HepG2 (cell line): ENCODE measurements around the gene CYP27A1. TPM values are rescaled to one million over a fixed set of nuclear protein-coding genes. Genes with fewer than 3 reads are reported as not detected.

Experiments used
- CREBL2 ChIP-seq: sonication (generic); formaldehyde crosslinking; IDR thresholded peaks from 2 replicates; pipeline ENCODE4 v1.8.1; 2023; ENCODE audit warnings: missing genetic modification reagents, mild to moderate bottlenecking, borderline replicate concordance
- CTCF ChIP-seq: sonication (generic); formaldehyde crosslinking; IDR thresholded peaks from 2 replicates; pipeline ENCODE4 v1.5.0; 2020; ENCODE audit warnings: mild to moderate bottlenecking, missing genetic modification reagents, moderate library complexity
- DMTF1 ChIP-seq: sonication (generic); formaldehyde crosslinking; IDR thresholded peaks from 2 replicates; pipeline ENCODE4 v1.4.0; 2020; ENCODE audit warnings: mild to moderate bottlenecking, missing genetic modification reagents
- DR1 ChIP-seq: sonication (generic); formaldehyde crosslinking; IDR thresholded peaks from 2 replicates; pipeline ENCODE4 v1.8.0; 2021; ENCODE audit warnings: mild to moderate bottlenecking, missing genetic modification reagents, inconsistent platforms
- ETS1 ChIP-seq: sonication (generic); formaldehyde crosslinking; IDR thresholded peaks from 2 replicates; pipeline ENCODE4 v1.4.0; 2020; ENCODE audit warnings: missing genetic modification reagents
- FUBP1 ChIP-seq: sonication (generic); formaldehyde crosslinking; IDR thresholded peaks from 2 replicates; pipeline ENCODE4 v1.5.1; 2020; ENCODE audit warnings: missing genetic modification reagents, mild to moderate bottlenecking, borderline replicate concordance
- GMEB2 ChIP-seq: IDR thresholded peaks from 2 replicates; pipeline ENCODE4 v1.6.1; 2016; ENCODE audit warnings: missing biosample characterization, missing genetic modification reagents, low read depth
- HOXA5 ChIP-seq: sonication (generic); formaldehyde crosslinking; IDR thresholded peaks from 2 replicates; pipeline ENCODE4 v1.4.0; 2020; ENCODE audit warnings: missing genetic modification reagents
- RAD21 ChIP-seq: fragments of 450-650 bp; formaldehyde crosslinking; IDR thresholded peaks from 2 replicates; pipeline ENCODE4 v1.5.0; 2020; ENCODE audit warnings: mild to moderate bottlenecking
- RCOR2 ChIP-seq: IDR thresholded peaks from 2 replicates; pipeline ENCODE4 v1.6.1; 2016; ENCODE audit warnings: missing biosample characterization, missing genetic modification reagents
- RFX5 ChIP-seq: IDR thresholded peaks from 2 replicates; pipeline ENCODE4 v1.6.1; 2011; ENCODE audit warnings: low read depth, low read length, improper control_type of control experiment
- SNAPC5 ChIP-seq: sonication (generic); formaldehyde crosslinking; IDR thresholded peaks from 2 replicates; pipeline ENCODE4 v1.8.1; 2023; ENCODE audit warnings: mild to moderate bottlenecking, missing genetic modification reagents, borderline replicate concordance
- SOX6 ChIP-seq, 2 experiments: fragments of 450-650 bp in 1 of 2; sonication (generic) in 1 of 2; formaldehyde crosslinking in 1 of 2; IDR thresholded peaks; 2 replicates each; pipeline versions ENCODE4 v1.4.0 to v1.6.1; 2017 to 2020; ENCODE audit warnings: antibody characterized with exemption in 1 of 2, mild to moderate bottlenecking in 1 of 2, missing genetic modification reagents in 1 of 2
- SRSF4 ChIP-seq: fragments of 200-400 bp; formaldehyde crosslinking; IDR thresholded peaks from one replicate; pipeline ENCODE4 v1.6.1; 2018; ENCODE audit warnings: mild to moderate bottlenecking, low read depth, low read length, moderate library complexity; ENCODE audit not compliant: poor library complexity, severe bottlenecking
- ZBTB38 ChIP-seq: sonication (generic); formaldehyde crosslinking; IDR thresholded peaks from 2 replicates; pipeline ENCODE4 v1.5.1; 2020; ENCODE audit warnings: mild to moderate bottlenecking, missing genetic modification reagents
- ZBTB43 ChIP-seq: sonication (generic); formaldehyde crosslinking; conservative IDR thresholded peaks from 2 replicates; pipeline ENCODE4 v1.4.0; 2020; ENCODE audit warnings: missing genetic modification reagents
- ZNF432 ChIP-seq: sonication (generic); formaldehyde crosslinking; IDR thresholded peaks from 2 replicates; pipeline ENCODE4 v1.5.0; 2020; ENCODE audit warnings: missing genetic modification reagents, mild to moderate bottlenecking, borderline replicate concordance
- ZNF562 ChIP-seq: sonication (generic); formaldehyde crosslinking; IDR thresholded peaks from 2 replicates; pipeline ENCODE4 v1.8.0; 2022; ENCODE audit warnings: missing genetic modification reagents, borderline replicate concordance
- polyA plus RNA-seq, 8 experiments: library from polyadenylated mRNA; depleted of rRNA in 3 of 8; stranded (reverse) in 7 of 8; unstranded in 1 of 8; fragments of >200 nt; fragmentation: Illumina TruSeq in 4 of 8; extraction: Trizol in 4 of 8; gene quantifications; 2 replicates each; pipeline versions ENCODE4 v1.2.1 to v1.2.3, GENCODE V29; 2011 to 2016; ENCODE audit warnings: low read depth in 4 of 8, missing spikeins in 1 of 8, mixed read lengths in 1 of 8; ENCODE audit not compliant: insufficient read depth in 1 of 8
- total RNA-seq, 5 experiments: library from RNA; depleted of rRNA; stranded (reverse); fragments of >200 nt; fragmentation: Illumina TruSeq; extraction: Trizol; gene quantifications; 2 replicates each; pipeline ENCODE4 v1.2.3, GENCODE V29; 2016; ENCODE audit warnings: low read depth in 1 of 5

The CYP27A1 gene
- total and polyA plus RNA-seq, 2 of the 13 experiments (the other 11 are each of a cell fraction or from before 2014, with no cell fraction given), result 157 to 266 TPM

- no peak for TF ChIP-seq DR1 (CRISPR knock-in tag)
- TF ChIP-seq GMEB2 (CRISPR knock-in tag), result no peak
- no peak for TF ChIP-seq DMTF1 (CRISPR knock-in tag)
- no peak for TF ChIP-seq SRSF4
- no peak for TF ChIP-seq SOX6 (IDR thresholded peaks at IDR 0.05)
- peak; percentile 84 for TF ChIP-seq SOX6 (CRISPR knock-in tag; IDR thresholded peaks at IDR 0.05)
- peak; percentile 87 for TF ChIP-seq RCOR2
- TF ChIP-seq FUBP1 (CRISPR knock-in tag), result no peak
- no peak for TF ChIP-seq ETS1 (CRISPR knock-in tag)
- TF ChIP-seq ZBTB43 (CRISPR knock-in tag), result peak; percentile 67; the same call in 1 of the 2 replicates
- no peak for TF ChIP-seq CREBL2
- TF ChIP-seq RFX5, result no peak
- TF ChIP-seq ZNF432 (CRISPR knock-in tag), result no peak
- TF ChIP-seq SNAPC5 (CRISPR knock-in tag), result no peak
- TF ChIP-seq HOXA5 (CRISPR knock-in tag), result peak; percentile 54; the same call in 1 of the 2 replicates
- TF ChIP-seq CTCF (CRISPR knock-in tag), result no peak
- no peak for TF ChIP-seq ZNF562 (CRISPR knock-in tag)
- TF ChIP-seq RAD21, result no peak
- no peak for TF ChIP-seq ZBTB38 (CRISPR knock-in tag)
Observed at GRCh38 chr2:218806346-218806978, 24.5 kb downstream of the CYP27A1 start (continued).
